GM18499 (cell line): Measurements from ENCODE around the gene OLIG3.

ENCODE experiments used
- ATAC-seq: cut with Tn5 transposase; IDR thresholded peaks from one replicate; pipeline ENCODE4 v1.9.1; 2021; ENCODE audit warnings: moderate number of reproducible peaks; ENCODE audit not compliant: insufficient read depth, unreplicated experiment

Gene OLIG3

DNA sequence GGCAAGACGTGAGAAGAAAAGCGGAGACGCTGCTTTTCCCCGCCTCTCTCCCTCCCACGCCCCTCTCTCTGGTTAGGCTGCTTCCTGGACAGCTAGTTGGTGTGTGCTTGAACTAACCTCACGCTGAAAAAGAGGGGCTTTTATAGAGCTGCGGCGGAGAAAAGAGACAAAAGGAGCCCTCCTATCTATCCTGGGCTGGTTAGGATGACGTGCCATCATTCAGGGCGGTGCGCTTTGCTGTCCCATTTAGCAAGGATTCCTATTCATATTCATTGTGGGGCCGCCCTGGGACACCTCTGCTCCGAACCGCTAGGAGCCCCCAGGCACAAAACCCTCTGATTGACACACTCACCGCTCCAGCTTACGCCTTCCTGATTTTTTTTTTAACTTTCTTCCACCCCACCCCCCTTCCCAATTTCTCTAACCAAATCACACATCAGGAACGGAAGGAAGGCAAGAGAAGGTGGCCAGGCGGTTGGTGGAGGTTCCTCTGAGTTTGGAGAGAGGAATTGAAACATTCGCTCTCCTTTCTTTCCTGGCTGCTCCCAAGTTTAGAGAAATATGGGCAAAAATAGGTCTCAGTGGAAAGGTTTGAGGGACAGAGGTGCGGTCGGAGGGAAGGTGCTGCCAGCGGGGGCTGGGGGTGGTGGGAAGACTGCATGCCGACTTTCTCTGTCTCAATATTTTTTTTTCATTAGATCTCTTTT lies at the start of gene OLIG3:
TSS of gene OLIG3 (minus strand) at position 114 of the 707 bp plus-strand sequence. CDS start 224 bp downstream, outside the sequence.
- ATAC-seq, result no peak

GRCh38 chr6:137543114-137543513 lies 48.9 kb upstream of the OLIG3 start:
- no peak for ATAC-seq

GRCh38 chr6:137542713-137543112 lies 48.5 kb upstream of the OLIG3 start:
- ATAC-seq, result no peak

DNA sequence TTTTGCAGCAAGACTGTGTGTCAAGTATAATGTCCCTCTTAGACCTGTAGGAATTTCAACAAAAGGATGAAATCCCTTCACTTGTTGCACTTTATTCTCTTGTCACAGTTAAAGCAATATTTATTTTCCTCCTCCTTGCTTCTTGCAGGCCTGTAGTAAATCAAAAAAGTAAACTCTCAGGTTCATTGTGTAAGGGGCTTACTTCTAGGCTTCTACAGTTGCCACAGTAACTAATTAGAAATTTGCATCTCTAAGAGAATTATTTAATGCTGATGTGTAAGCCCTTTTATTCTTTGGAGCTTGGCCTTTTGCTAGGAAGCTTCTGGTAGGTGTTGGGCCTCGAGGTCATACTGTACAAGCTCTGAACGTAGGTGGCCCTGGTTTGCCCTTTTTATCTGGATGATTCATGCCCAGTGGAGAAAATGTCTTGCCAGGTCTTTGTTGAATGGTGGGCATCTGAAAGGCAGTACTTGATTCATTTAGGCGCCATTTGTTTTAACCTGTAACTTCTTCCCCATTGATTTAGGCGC lies 47.4 kb upstream of the OLIG3 start:
- ATAC-seq, result no peak

- no peak for ATAC-seq
These were observed 42.0 kb upstream of the OLIG3 start for GRCh38 chr6:137536104-137536773.

- ATAC-seq, result no peak
These were observed 37.3 kb upstream of the OLIG3 start for GRCh38 chr6:137531376-137532092.

GRCh38 chr6:137530404-137530803 lies 36.2 kb upstream of the OLIG3 start:
- ATAC-seq, result no peak

DNA sequence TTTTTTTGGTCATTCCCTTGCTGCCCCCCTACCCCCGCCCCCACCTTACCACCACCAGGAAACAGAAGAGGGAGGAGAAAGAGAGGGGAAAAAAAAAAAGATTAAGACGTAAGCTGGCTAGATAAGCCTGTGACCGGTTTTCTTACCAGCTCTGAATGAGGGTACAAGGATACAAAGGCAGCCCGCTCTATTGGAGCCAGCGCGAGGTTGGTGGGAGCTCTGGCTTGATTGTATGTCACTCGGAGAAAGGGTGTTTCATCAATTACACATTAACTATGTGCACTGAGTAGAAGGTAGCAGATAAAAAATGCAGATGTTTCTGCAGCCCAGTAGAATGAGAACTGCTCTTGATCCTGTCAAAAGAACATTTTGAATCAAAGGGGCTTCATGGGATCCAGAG lies 28.6 kb upstream of the OLIG3 start:
- no peak for ATAC-seq

DNA sequence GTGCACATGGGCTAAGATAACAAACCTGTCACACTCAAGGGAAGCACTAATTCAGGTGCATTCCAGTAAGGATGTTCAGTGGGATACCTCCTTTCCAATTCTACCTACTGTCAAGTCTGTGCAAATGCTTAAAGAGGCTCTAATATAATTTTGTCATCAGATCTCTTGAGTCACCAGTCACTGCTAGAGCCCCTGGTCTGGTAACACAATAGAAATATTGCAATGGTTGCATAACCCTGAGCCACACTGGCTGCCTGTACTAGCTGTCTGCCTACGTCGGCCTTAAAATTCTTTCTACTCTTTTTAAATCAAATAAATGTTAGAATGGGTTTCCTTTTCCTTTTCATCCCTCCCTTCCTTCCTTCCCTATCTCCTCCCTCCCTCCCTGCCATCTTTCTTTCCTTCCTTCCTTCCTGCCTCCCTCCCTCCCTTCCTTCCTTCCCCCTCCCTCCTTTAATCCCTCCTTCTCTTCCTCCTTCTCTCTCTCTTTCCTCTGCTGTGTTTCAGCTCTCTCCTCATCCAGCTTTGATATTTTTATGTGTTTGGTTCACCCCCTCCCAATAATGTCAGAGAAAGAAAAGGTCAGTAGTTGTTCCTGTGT lies 28.1 kb upstream of the OLIG3 start:
- no peak for ATAC-seq

DNA sequence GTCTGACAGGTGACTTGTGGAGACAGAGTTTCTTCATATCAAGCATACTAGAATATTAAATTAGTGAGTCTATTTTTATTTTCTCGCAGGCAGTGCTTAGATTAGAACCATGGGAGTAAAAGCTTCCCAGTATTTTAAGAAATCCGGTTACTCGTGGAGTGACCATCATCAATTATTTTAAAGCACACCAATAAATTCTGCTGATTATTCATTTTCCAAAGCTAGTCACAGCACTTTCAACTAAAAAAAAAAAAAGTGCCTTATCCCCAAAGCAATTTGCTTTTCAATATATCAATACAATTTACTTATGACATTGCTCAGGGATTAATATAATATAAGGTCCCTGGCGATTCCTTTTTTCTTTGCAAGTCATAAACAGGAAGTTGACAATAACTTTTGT lies 26.3 kb upstream of the OLIG3 start:
- no peak for ATAC-seq

- ATAC-seq, result no peak
These were observed 25.5 kb upstream of the OLIG3 start for GRCh38 chr6:137519629-137520176.

GRCh38 chr6:137518386-137518983 lies 24.3 kb upstream of the OLIG3 start:
- ATAC-seq, result no peak

DNA sequence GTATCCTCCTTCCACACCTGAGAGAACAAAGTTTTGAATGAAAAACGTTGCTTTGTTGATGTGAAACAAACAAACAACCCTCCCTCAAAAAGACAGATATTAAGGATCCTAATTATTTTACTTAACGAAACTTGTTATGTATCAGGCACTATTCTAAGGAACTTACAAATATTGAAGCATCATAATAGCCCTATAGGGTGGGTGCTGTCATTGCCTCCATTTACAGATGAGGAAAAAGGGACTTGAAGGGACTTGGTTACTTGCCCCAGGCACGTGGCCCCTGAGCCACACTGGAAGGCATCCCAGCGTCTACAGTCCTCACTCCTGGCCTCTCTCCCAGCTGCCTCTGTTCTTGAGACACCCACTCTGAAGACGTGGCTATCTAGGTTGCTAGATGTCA lies 20.2 kb upstream of the OLIG3 start:
- ATAC-seq, result no peak

DNA sequence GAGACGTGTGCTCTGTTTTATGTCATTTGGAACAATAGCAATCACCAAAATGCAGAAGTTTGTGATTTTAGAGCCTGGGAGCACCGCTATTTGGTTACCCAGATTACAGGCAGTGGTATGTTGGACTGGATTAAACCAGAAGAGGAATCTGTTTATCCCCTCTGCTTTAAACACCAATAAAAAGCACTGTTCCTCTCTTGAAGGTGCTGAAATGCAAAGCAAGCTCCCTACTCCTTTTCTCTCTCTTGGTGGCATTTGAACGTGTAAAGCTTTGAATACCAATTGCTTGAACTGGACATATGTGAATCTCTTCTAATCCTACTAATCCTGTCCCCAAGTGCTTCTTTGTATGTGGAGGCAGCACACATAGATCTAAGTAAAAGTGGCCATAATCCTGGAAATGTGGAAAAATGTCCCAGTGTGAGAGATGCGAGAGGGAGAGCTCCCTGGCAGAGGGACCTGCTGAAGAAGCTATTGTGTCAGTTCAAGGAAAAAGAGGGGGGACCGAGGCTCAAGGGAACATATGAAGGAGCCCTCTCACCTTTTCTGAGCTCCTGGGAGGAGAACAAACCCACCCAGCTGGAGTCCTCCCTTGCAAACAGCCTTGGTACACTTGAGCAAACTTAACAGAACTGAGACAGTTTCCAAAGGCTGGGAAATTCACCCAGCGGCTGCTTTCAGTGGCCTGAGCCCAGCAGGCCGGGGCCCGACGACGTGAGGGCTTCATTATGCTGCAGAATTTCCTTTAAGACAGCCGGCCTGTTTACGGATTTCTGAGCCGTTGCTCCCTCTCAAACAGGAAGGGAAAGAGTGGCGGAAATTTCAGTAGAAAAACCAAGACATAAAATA lies 18.8 kb upstream of the OLIG3 start:
- ATAC-seq, result no peak

- ATAC-seq, result no peak
These were observed 16.7 kb upstream of the OLIG3 start for GRCh38 chr6:137510923-137511322.

DNA sequence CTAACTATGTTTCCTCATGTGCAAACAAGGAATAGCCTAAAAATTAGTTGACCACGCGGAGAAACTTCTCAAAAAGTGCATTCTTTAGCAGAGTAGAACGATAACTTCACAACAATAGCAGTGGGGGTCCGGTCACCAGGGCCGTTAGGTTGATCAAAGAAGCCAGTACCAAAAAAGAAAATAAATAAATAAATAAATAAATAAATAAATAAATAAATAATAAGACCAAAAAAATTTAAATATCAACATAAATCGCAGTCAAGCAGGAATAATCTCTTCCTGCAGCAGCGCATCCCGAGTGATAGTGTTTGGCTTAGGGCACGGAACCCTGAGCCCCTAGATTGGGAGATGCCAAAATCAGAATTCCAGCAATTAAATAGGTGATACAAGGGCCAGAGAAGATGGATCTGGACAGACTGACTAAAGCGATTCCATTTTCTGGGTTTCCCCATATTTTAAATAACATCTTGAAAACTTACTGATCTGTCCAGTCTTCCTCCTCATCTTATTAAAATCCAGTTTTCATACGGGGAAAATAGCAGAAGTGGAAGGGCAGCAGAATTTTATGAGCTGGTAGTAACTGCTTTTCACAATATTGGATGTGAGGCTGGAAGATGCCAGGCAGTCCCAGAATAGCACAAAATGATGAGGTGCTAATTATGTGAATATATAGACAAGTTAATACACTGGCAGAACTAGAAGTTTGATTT lies 4.4 kb upstream of the OLIG3 start:
- ATAC-seq, result no peak

- ATAC-seq, result no peak
These were observed 3.7 kb upstream of the OLIG3 start for GRCh38 chr6:137497721-137498463.
